NOMO-1 (cell line): ENCODE results near the gene HOXB3.

Experiments
- DNase-seq, 2 experiments: peaks; one replicate each; lab custom pipeline; 2025; ENCODE audit not compliant: unreplicated experiment in 2 of 2; lab: John Stamatoyannopoulos, UW

The HOXB3 gene

DNA sequence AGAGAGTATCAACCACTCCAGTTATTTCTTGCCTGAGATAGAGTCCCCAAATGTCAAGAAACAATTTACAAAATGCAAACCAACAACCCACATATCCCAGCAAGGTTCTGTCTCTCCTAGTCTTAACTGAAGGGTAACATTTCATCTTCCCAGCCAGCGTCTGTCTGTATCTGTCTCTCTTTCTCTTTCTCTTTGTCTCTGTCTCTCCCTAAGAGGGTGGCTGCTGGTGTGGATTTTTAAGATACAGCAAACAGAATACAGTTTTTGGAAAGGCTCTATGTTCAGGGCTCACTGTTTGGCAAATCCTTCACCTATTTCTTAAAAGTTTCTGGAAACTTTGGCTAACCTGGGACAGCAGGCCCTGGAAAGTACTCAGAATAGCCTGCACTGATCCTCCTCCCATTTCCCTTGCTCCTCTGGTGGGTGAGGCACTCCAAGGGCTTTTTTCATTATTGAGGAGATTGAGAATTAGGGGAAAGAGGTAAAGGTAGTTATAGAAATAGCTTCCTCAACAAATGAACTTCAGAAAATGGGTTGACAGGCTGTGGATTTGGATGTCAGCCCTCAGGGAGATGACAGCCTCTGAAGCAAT lies 18.1 kb downstream of the HOXB3 start:
- no peak for DNase-seq

DNA sequence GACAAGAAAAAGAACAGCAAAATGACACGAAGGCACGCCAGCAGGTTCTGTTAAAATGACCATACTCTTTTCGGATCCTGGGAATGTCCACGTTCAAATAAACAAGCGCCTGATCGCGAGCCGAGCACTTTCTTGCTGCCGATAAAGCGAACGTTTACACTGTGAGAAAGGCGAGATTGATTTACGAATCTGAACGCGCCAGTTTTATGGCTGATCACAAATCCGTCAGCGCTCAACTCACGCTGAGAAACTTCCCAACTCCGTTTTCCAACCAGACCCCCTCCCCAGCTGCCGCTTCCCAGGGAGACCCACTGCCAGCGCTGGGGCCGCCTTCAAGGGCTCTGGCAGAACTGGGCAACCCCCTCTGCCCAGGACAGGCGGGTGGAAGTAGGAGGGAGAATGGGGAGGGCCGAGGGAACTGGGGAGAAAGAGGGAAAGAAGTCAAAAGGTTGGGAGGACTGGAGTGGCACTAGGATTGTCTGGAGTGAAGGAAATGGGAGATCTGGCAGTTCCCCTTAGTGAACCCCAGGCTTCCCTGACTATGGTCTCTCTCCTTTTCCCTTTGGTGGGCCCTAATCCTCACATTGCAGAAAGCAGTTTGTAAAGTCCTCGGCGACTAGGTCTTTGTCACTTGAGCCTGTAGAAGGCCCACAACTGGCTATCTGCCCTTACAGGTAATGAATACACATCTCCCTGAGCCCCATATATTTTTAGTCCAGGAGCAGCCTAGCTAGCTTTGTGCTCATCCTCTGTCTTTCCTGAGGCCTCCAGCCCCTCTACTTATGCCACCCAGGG lies 18.8 kb downstream of the HOXB3 start:
- DNase-seq: no peak

DNA sequence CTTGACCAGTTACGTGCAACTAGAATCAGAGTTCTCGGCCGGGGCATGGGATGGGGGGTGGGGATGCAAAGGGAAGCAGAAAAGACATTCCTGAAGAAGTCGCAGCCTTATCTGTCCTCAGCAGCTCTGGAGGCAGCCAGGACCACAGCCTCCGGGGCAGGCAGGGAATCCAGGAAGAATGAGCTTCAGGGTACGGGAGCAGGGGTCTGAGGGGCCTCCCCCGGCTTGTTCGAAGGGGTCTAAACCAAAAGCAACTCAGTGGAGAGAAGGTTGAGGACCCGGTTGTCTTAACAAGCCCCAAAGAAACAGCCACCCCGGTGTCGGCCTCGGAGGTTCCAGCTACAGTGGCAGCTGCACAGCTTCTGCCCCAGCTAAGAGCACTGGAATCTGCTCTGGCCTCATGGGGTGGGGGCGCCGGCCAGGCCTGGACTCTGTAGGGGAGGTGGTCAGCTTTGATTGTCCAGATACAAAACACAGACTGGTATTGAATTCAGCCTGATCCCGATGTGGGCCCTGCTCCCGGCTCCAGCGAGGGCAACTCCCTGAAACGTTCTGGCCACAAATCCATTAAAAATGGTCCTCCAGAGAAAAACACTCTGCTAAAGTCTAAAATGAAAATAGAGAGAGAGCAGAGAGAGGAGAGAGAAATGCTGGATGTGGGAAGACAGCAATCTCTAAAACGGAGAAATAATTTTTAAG lies 19.6 kb downstream of the HOXB3 start:
- DNase-seq: no peak

DNA sequence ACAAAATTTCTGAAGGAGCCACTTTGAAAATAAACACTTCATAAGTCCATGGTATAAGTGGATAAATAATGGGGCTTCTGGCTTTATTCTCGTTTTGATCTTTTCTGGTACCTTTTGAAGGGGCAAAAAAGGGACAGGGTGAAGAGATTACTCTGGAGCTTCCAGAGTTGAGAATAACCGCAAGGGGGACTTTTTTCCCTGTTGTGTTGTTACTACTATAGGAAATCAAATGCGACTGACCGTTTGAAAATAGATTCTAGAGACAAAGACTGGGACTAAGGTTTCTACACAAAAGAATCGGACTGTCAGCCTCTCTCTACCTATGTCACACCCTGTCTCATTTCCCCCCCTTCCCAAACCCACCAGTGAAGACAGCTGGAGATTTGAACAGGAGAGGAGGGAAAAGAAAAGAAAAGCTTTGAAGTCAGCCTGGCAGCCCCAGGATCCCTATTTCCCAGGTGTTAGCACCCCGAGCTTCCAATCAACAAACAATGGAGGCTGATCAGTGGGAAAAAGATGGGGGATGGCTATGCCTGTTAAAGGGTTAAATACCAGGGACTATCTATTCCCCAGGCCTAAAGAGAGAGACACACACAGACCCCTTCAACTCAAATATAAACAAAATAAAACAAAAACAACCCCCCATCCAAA lies 20.2 kb downstream of the HOXB3 start:
- DNase-seq: no peak

DNA sequence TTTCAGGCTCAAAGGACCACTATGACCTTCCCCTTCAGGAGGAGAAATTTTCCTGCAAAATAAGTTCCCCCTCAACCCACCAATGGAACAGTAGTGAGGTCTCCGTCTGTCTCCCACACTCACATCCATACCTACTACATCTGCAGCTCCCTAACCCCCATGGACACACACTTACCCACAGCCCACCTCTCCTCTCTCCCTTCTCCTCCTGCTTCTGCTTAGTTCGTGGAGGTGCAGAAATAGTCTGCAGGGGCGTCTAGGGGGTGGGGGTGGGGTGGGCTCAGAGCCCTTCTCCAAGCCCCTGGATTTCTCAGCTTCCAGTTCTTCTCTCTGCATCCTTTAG lies 20.8 kb downstream of the HOXB3 start:
- DNase-seq: no peak

DNA sequence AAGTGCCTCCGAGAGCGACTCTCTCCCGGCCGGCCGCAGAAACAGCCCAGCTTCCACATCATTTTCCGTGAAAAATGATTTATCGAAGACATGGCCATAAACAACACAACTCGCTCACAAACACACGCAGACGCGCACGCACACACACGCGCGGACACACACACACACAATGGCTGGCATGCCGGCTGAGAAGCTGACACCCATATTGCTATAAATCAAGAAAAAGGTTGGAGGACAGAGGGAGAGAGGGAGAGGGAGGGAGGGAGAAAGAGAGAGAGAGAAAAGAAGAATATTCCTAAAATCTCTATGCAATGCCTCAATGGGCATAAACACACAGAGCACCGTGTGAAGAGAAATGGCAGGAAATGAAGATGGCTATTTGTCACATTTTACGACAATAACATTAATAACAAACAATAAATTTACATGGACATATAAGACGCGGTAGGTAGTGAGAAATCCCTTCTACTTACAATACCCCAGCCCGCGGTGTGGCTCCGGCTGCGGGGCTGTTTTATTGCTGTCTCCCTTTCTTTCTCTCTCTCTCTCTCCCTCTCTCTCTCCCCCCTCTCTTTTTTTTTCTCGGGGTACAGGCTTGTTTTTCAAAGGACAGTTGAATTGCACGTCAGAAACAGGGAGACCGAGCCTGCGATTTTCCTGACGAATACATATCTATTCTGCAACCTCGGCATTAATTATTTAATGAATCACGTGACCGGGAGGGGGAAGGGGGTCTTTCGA lies 21.4 kb downstream of the HOXB3 start:
- no peak for DNase-seq

DNA sequence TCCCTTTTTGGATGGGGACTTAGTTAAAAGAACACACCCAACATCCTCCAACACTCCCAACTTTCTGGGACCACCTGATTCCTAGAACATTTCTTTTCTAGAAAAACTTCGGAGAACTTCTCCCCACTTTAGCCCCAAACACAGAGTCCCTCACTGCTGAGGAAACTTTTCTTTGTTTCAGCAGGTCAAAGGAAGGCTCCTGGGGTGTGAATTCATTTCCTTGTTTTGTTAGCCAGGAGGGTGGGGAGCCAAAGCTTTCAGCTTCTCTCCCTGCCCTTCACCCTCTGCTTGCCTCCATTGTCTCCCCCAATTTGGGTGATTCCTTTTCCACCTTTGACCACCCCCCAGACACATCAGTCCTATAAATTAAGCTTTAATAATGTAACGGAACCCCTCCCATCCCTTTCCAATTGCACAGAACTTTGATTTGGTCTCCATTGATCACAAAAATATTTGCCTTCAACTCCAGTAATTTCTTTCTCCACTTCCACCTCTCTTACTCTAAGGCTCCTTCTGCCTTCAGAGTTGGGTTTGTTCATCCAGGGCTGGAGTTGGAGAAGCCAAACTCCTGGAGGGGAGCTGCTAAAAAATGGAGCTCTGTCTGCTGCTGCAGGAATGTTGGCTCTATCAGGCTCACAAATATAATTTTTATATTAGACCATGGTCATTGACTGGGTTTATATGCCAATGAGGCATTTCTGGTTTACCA lies 22.2 kb downstream of the HOXB3 start:
- DNase-seq: no peak

DNA sequence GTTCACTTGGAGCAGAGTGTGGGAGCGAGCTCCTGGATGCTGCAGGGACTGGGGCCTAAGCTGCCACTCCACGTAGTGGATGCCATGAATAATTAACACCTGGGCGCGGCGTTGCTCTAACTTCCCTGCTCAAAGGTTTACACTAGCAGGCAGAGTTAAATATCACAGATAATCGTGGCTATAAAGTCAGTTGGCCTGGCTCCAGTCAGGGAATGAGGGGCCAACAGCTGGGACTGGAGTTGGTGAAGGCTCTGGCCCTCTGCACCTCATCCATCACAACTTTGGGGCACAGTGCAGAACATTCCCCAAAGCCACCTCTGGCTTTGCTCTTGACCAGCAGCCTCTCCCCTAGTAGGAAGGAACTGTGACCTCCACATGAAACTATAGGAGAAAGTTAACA lies 22.8 kb downstream of the HOXB3 start:
- no peak for DNase-seq

DNA sequence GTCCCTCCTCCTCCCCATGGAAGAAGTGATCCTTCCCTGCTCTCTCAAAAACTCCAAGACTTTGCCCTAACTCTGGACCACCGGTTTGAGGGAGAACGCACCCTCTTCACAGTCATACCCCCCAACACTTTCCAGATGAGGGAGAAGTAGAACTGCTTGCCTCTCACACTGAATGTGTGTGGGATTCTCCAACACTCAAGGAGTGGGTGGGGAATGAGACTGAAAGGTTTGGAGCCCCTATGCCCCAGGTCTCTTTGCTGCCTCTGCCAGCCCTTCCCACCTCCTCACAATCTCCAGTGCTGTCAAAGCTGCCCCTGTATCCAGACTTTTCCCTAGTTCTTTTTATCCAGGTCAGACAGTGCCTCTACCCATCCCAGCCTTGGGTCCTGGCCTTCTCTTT lies 23.3 kb downstream of the HOXB3 start:
- DNase-seq: no peak

DNA sequence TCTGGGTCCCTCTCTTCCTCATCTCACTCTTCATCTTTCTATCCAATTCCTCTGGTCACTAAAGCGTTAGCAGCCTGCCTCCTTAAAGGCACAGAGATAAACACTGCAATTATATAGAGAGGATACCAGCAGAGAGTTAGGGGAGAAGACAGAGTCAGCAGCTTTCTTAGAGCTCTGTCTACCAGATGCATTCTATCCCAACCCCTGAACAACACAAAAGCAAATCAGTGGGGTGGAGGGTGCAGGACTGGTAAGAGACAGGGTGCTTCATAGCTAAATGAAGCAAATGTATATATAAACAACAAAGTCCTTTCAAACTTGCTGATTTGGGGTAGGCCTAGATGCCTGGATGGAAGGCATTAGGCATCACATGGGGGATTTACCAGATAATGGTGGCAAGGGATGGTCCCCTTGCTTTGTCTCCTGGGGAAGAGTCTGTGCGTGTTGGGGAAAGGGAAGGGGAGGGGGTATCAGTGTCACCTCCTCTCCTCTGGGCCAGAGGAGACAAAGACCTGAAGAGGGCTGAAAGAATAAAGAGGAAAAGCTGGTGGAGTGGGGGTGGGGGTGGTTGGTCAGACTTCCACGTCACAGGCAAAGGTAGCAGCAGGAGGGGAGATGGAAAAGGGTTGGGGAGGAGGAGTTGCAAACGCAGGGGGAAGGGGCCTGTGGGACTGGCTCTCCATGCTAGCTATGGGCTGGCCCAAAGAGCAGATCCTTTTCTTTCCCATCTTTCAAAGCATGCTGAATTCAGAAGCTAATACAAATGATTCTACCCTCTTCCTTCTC lies 23.9 kb downstream of the HOXB3 start:
- no peak for DNase-seq

DNA sequence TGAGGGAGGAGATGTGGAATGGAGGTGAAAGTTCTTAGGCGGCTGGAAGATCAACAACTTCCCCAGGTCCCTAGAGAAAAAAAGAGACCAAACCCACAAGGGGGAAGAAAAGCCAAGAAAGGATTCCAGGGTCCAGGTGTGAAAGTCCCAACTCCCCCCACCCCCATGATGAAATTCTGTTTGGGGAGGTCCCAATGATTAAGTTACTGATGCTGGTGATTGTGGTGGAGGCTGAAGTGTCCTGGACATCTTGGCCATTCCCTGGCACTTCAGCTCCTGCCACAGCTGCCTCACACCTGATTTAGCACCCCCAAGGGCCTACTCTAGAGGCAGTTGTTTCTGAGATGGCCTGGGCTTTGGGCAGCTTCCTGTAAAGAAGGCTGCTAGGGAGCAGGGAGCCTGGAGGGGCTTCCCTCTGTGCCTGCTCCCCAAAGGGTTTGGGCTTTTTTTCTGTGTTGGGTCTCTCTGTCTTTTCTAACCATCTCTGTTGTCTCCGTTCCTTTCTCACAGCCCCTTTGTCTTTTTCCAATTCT lies 25.0 kb downstream of the HOXB3 start:
- DNase-seq: no peak

DNA sequence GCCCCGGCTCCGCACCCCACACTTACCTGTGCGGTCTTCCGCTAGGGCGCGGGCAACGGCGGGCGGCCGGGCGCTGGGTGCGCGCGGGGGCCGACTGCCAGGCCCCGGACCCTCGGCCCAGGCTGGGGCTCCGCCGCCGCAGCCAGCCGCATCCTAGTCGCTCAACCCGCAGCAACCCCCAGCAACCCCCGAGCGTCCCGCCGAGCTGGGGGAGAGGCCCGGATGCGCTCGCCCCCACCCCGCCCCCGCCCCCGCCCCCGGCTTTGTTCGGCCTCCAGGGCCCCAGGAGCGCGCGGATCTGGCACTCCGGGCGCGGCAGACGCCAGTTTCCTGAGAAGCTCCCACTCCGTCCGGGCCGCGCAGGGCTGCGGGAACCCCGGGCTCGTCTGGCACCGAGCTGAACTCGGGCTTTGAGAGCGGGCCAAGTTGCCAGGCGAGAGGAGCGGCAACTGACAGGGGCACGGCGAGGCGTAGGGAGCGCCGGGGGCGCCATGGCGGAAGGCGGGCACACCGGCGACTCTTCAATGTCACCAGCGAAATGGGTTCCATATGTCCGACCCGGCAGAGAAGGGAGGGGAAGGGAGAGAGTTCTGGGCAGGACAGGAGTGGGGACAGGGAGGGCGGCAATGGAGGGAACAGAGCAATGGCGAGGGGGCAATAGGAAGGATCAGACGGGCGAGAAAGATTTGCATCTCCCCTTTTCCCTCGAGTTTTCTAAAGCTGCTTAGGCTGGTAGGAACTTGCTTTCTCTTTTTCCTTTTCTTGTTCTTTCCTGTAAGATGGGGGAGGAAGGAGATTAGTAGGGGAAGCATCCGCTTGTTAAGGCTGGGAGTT lies 25.6 kb downstream of the HOXB3 start:
- no peak for DNase-seq

DNA sequence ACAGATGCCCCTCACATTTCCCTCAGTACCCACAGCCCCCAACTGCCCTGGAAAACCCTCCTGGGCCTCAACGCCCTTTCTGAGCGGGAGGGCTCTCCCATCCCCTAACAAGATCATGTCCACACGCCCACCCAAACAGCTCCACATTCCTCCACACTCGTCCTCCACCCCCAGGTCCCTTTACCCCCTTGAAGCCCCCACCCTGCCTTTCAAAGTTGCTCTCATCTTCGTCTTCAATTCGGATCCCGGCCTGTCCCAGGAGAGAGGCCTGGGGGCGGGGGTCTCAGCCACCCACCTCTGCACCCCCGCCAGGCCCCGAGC lies 26.2 kb downstream of the HOXB3 start:
- DNase-seq: no peak

DNA sequence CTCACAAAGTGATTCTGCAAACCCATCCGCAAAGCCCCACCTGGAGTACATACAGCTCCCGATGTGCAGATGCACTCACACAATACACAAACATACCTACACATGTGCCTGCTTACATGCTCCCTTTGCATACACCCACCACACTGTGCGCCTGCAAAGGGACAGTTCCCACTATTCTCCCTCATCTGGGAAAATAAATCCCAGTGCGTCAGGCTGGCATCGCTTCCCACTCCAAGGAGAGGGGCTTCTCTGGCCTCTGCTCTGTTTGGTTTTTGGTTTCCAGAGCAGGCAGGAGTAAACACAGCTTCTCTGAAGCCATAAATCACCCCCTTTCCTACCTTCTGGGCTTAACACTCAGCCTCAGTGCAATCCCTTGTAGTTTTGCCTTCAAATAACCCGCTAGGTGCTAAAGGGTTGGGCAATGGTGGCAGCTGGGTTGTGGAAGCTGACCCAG lies 26.6 kb downstream of the HOXB3 start:
- no peak for DNase-seq

DNA sequence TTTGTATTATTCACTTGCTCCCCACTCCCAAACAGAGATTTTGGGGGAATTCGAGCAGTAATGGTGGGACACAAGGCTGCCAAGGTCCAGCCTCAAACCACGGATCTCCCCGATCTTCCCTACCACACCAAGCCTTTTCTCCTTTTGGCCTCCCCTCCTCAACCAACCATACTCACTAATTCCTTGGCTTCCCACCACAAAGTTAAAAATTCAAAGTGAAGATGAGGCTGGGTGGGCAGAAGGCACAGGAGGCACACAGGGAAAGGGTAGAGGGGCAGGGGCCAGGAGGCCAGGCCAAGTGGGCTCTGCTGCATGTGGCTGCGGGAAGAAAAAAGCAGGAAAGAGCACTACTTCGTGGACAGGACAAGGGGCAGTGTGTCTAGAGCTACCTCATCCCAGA lies 27.1 kb downstream of the HOXB3 start:
- no peak for DNase-seq

DNA sequence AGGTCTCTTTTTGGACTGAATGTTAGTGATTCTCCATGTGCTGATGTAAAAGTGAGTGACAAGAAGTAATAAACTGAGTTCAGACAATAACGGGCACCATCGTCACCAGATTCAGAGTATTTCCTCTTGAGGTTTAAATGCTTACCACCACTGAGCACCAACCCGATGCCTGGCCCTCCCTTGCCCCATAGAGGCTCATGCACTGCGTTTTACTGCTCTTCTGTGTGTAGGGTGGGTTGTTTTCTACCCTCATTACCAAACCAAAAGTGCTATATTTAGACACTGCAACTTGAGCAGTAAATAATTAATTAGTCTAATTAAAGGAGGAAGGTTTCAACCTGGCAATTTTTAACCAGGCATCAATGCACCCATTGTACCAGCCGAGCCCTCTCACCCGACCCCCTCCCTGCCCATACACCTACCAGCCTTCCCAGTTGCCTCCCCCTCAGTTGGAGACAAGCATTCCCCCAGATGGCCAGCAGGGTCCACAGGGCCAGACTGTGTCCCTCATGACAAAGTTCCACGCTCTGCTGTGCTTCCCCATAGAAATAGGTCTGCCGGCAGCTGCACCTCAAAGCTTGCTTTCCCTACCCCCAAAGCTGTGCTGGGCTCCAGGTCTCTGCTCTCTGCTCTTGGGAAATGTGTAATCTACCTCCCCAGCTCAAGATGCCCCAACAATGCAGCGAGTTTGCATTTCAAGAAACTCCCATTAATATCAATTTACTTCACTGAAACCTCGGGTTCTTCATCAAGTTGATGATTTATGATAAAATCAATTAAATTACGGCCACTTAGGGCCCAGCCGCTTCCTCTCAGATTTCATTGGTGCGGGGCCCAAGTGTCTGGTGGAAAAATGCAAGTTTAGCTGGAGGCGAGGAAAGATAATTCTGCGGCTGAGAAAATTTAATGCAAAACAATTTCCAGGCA lies 27.9 kb downstream of the HOXB3 start:
- no peak for DNase-seq
